Hypothalamus (tissue), 51 donors: ENCODE data around the gene DKKL1.

ENCODE experiments used
- DNase-seq, 51 donors: peaks; one replicate each; lab custom pipeline; 2025; lab: John Stamatoyannopoulos, UW

DKKL1 gene

GRCh38 chr19:49337267-49338022, 26.2 kb upstream of the DKKL1 start:
- no peak for DNase-seq

GRCh38 chr19:49338023-49338677, 25.5 kb upstream of the DKKL1 start:
- DNase-seq = no peak

- DNase-seq = peak in 11 of 51 donors; percentile 11 to 49 (median 37)
These were observed 24.9 kb upstream of the DKKL1 start for GRCh38 chr19:49338691-49339300.

GRCh38 chr19:49339301-49340068, 24.2 kb upstream of the DKKL1 start:
- DNase-seq = peak in 40 of 51 donors; percentile 15 to 84 (median 62)

- DNase-seq = peak in 2 of 51 donors; percentile 16 to 32
These were observed 23.4 kb upstream of the DKKL1 start for GRCh38 chr19:49340069-49340864.

- no peak for DNase-seq
These were observed 22.6 kb upstream of the DKKL1 start for GRCh38 chr19:49340865-49341718.

- DNase-seq = no peak
These were observed 21.4 kb upstream of the DKKL1 start for GRCh38 chr19:49342291-49342721.

- DNase-seq = no peak
These were observed 20.6 kb upstream of the DKKL1 start for GRCh38 chr19:49343123-49343522.

- DNase-seq = no peak
These were observed 18.9 kb upstream of the DKKL1 start for GRCh38 chr19:49344505-49345423.

- DNase-seq = no peak
These were observed 16.5 kb upstream of the DKKL1 start for GRCh38 chr19:49347191-49347590.

- peak in 11 of 51 donors; percentile 3 to 34 (median 21) for DNase-seq
These were observed 15.8 kb upstream of the DKKL1 start for GRCh38 chr19:49347835-49348234.

GRCh38 chr19:49348305-49349189, 15.1 kb upstream of the DKKL1 start:
- no peak for DNase-seq

GRCh38 chr19:49349567-49349966, 14.1 kb upstream of the DKKL1 start:
- no peak for DNase-seq

- DNase-seq = no peak
These were observed 7.7 kb upstream of the DKKL1 start for GRCh38 chr19:49355909-49356353.

GRCh38 chr19:49356382-49356781, 7.3 kb upstream of the DKKL1 start:
- DNase-seq = no peak

- DNase-seq = no peak
These were observed 6.5 kb upstream of the DKKL1 start for GRCh38 chr19:49357186-49357585.
